AG10803 (cell line): ENCODE measurements around the gene NSMCE1.

Experiments used
- DNase-seq: peaks from one replicate; pipeline ENCODE4 v3.0.0; 2010; ENCODE audit warnings: low read depth
- H3K4me3 ChIP-seq: 2 replicates; pipeline ENCODE4 v1.5.1; 2011; ENCODE audit warnings: mild to moderate bottlenecking, low read length, control low read depth
- CTCF ChIP-seq: conservative IDR thresholded peaks from 2 replicates; pipeline ENCODE4 v1.5.1; 2011; ENCODE audit warnings: mild to moderate bottlenecking, low read length, control low read depth, inconsistent platforms

NSMCE1 gene

GRCh38 chr16:27287887-27288286 lies 19.3 kb upstream of the NSMCE1 start:
- DNase-seq: no peak
- H3K4me3 ChIP-seq: no peak overlapping the region
- no peak for TF ChIP-seq CTCF

DNA sequence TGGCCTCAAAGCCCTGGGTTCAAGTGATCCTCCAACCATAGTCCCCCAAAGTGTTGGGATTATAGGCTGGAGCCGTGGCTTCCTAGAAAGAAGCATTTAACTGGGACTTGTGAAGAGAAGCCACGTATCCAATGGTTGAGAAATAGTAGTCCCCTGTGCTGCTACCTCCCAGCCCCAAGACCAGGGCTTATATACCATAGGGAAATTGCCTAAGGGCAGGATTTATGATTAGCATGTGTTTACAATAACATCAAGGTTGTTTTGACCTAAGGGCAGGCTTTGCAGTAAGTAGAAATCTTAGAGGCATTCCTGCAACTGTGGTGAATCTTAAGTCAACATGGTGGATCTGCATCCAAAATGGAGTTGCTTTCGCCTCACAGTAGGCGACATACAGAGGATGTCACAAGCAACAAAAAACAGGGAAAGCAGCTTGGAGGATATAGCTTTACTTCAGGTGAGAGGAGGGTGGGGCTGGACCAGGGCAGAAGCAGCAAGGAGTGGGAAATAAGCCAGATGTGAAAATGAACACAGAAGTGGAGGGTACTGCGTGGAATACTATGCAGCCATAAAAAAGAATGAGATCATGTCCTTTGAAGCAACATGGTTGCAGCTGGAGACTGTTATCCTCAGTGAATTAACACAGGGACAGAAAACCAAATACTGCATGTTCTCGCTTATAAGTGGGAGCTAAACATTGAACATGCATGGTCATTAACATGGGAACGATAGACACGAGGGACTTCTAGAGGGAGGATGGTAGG lies 18.7 kb upstream of the NSMCE1 start:
- H3K4me3 ChIP-seq: no peak overlapping the region
- no peak for DNase-seq
- TF ChIP-seq CTCF: no peak

DNA sequence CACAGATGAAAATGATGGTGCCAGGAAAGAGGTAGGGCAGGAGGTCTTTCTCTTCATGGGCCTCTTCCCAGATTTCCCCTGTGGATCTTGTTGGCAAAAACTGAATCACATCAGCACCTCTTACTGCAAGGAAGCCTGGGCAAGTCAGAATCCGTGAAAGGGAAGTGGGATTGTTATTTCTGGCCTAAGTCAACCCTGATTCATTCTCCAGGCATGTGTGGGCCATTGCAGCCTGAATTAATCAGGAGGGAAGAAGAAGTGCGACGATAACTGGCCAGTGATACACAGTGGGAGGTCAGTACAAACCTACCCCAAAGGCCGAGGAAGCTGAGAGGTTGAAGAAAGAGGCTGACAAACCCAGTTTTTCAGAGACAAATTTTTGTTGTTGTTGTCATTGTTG lies 17.9 kb upstream of the NSMCE1 start:
- DNase-seq: peak; percentile 94
- TF ChIP-seq CTCF: 0 out of 2 replicates have a peak, but pooled peaks have one; percentile 4
- no peak overlapping the region for H3K4me3 ChIP-seq

- no peak for DNase-seq
- no peak overlapping the region for H3K4me3 ChIP-seq
- TF ChIP-seq CTCF: no peak
Observed at GRCh38 chr16:27285676-27286196, 17.2 kb upstream of the NSMCE1 start.

GRCh38 chr16:27284865-27285675 lies 16.5 kb upstream of the NSMCE1 start:
- H3K4me3 ChIP-seq: no peak overlapping the region
- DNase-seq: no peak
- no peak for TF ChIP-seq CTCF

DNA sequence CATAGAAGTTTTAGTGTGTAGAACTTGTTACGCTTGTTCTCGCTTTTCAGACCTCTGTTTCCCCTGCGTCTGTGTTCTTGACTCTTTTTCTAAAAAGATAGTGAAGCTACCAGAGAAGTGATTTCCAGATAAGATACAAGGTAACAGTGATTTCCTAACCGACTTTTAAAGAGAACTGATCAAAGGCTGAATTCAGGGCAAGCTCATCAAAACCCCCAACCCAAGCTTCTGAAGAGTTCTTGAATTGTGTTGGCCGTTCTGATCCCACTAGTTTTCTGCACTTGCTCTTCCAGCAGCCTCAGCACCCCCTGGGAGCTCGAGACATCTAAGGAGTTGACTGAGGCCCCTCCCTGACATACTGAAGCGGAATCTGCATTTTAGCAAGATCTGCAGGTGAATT lies 12.7 kb upstream of the NSMCE1 start:
- no peak for TF ChIP-seq CTCF
- no peak overlapping the region for H3K4me3 ChIP-seq
- no peak for DNase-seq
